RWPE1 (cell line): Measurements from ENCODE around the gene CELF4.
"Not testable (repeated sequence)": the region's sequence is repeated elsewhere in the genome, so short reads cannot be mapped to it uniquely, and the experiment has no call there.

ENCODE experiments used
- CTCF ChIA-PET: fragments of 350-600 bp; sonication (Branson Sonifier 250); formaldehyde crosslinking; extraction: SDS; loops from one replicate; lab custom pipeline; 2021; lab: Yijun Ruan, JAX
- POLR2A ChIA-PET: fragments of 400-600 bp; formaldehyde crosslinking; extraction: SDS; loops from one replicate; lab custom pipeline; 2020; ENCODE audit warnings: antibody characterized with exemption; ENCODE audit not compliant: low non-redundant PET; lab: Yijun Ruan, JAX
- DNase-seq: peaks from one replicate; pipeline ENCODE4 v3.0.0; 2012; ENCODE audit warnings: low spot score
- H3K27ac ChIP-seq: fragments of 450-650 bp; 2 replicates; pipeline ENCODE4 v1.5.1; 2017
- CTCF ChIP-seq: fragments of 450-650 bp; conservative IDR thresholded peaks from 2 replicates; pipeline ENCODE4 v1.5.1; 2017; ENCODE audit warnings: low read depth, mild to moderate bottlenecking

The CELF4 gene

DNA sequence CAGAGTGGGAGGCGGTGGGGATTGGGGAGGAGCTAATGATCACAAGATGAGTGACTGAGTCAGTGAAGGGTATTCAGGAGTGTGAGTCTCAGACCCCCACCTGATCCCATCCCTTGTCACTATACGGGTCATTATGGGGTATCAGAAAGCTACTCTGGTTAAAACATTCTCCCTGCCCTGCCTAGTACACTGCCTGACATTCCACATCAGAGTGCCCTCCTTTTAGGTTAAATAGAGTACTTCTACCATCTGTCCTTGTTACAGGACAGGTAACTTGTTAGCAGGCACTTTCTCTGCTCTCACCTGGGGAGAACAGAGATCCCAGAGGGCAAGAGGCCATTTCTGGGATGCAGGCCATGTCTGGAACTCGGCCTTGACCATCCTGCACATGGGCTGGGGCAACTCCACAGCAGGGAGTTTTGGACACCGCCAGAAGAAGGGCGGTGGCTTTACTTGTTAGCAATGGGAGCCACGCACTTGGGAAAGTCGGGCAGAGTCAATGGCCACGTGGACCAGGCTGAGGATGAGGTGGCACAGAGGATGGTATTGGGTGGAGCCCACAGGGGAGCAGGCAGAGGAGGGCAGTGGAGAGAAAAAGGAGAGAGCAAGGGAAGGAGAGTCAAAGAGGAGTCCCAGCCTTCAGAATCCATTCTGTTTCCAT lies 98.5 kb downstream of the CELF4 start:
- no peak for DNase-seq
- no peak overlapping the region for H3K27ac ChIP-seq
- ChIA-PET POLR2A (no interaction called here), CTCF (no interaction called here)
- TF ChIP-seq CTCF = no peak

DNA sequence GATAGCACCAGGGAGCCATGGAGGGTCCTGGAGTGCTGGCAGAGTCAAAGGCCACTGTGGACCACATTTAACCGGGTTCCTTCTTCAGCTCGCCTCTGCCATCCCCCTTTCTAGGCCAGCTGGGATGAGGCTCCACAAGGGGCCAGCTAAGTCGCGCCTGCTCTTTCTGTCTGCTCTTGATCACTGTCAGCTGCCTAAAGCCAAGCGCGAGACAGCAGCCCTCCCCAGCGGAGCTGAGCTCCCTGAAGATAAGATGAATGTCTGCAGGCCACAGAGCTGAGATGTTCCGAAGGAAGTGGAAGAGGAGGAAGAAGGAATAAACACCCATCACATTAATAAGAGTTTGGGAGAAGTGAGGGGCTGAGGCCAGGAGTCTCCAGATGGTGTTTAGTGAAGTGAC lies 99.6 kb downstream of the CELF4 start:
- no peak overlapping the region for H3K27ac ChIP-seq
- CTCF ChIA-PET = no interaction called here
- POLR2A ChIA-PET = no interaction called here
- no peak for DNase-seq
- TF ChIP-seq CTCF = no peak

DNA sequence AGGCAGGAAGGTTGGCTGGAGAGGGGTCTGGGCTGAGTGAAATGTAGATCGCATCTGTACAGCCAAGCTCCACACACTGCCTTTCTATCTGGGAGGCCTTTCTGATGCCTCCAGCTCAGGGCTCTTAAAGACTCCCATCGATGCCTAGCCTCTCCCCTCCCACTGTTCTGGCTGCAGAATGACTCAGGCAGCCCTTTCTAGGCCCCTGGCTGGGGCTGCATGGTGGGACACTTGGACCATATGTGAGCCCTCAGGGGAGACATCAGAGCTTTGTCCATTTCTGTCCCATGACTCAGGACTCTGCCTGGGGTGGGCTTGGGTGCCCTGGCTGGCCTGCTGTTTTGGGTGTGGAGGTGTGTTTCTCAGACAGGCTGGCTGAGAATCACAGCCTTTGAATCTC lies 101.3 kb downstream of the CELF4 start:
- TF ChIP-seq CTCF = no peak
- DNase-seq = no peak
- ChIA-PET CTCF (no interaction called here), POLR2A (no interaction called here)
- no peak overlapping the region for H3K27ac ChIP-seq

DNA sequence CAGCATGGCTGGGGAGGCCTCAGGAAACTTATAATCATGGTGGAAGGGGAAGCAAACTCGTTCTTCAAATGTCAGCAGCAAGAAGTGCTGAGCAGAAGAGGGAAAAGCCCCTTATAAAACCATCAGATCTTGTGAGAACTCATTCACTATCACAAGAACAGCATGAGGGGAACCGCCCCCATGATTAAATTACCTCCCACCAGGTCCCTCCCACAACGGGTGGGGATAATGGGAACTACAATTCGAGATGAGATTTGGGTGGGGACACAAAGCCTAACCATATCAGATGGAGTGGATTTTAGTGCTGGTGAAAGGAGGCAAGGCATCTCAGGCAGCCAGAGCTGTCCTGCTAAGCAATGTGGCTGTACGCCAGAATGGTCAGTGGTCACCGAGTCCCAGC lies 104.3 kb downstream of the CELF4 start:
- H3K27ac ChIP-seq, CTCF ChIA-PET, DNase-seq, POLR2A ChIA-PET: not testable (repeated sequence)

DNA sequence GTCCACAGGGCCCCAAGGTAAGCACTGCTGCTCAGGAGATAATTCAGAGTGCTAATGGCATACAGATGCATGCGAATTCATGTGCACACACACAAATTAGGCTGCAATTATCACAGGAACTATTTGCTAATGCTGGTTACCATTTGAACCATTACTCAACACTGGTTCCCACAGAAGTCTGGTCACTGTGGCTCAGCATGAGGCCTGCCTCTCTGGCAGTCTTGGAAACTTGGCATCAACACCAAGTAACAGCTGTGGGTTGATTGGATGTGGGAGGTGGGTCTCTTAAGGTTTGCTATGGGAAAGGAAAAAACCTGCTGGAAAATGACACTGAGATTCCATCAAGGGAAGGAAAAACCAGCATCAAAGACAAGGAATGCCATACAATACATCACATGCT lies 105.0 kb downstream of the CELF4 start:
- ChIA-PET POLR2A (no interaction called here), CTCF (no interaction called here)
- H3K27ac ChIP-seq = no peak overlapping the region
- no peak for DNase-seq
- no peak for TF ChIP-seq CTCF

DNA sequence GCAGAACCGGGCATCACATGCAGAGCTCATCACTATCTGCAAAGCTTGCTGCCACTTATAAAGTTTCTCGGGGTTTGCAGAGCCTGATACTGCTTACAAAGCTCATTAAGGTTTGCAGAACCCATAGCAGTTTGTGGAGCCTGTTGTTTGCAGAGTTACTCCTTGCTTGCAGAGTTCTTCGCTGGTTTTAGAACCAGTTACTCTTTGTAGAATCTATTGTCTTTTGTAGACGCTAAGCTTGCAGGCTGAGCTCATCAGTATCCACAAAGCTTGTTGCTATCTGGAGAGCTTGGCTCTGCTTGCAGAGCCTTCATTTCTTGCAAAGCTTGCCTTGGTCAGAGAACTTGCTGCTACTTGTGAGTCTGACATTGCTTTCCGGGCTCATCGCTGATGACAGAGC lies 106.9 kb downstream of the CELF4 start:
- no peak for TF ChIP-seq CTCF
- H3K27ac ChIP-seq = no peak overlapping the region
- CTCF ChIA-PET = interaction anchor here (0.6 kb wide), 1 partner anchor 1339 kb away, joined by 4 read pairs; no protein-coding TSS in a partner anchor
- POLR2A ChIA-PET = no interaction called here
- DNase-seq = no peak

DNA sequence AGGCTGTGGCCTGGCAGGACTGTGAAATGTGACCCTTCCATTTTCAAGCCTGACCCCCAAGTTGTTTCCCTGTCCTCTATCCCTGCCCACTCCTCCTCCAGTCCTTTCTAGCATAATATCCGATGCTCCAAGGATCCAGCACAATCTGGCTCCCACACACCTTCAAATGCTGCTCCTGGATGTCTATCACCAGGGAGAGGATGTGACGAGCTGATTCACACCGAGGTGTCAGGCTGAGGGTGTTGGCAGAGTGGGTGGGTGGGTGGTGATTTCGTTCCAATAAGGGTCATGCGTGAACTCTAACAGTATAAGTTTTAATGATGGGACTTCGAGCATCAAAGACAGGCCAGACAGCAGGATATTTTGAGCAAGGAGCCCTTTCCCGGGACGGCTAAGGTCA lies 107.8 kb downstream of the CELF4 start:
- H3K27ac ChIP-seq = no peak overlapping the region
- no peak for TF ChIP-seq CTCF
- POLR2A ChIA-PET = no interaction called here
- CTCF ChIA-PET = interaction anchor here (0.6 kb wide), 1 partner anchor 700 kb away, joined by 3 read pairs; no protein-coding TSS in a partner anchor
- DNase-seq = no peak
